HL-60/S4 (cell line): ENCODE results near the gene CARS1.

ENCODE experiments used
- in situ Hi-C: fragments of 300-500 bp; cut with MboI; formaldehyde crosslinking; loops from 2 replicates; pipeline ENCODE4 v1.14.3; 2022; ENCODE audit warnings: low sequenced_read_pairs

CARS1 gene

GRCh38 chr11:3057069-3057963, at the start of gene CARS1:
Gene CARS1 (minus strand): TSS chr11:3057423. CDS start chr11:3057367, 56 bp downstream.
- in situ Hi-C loops = no loop called here

DNA sequence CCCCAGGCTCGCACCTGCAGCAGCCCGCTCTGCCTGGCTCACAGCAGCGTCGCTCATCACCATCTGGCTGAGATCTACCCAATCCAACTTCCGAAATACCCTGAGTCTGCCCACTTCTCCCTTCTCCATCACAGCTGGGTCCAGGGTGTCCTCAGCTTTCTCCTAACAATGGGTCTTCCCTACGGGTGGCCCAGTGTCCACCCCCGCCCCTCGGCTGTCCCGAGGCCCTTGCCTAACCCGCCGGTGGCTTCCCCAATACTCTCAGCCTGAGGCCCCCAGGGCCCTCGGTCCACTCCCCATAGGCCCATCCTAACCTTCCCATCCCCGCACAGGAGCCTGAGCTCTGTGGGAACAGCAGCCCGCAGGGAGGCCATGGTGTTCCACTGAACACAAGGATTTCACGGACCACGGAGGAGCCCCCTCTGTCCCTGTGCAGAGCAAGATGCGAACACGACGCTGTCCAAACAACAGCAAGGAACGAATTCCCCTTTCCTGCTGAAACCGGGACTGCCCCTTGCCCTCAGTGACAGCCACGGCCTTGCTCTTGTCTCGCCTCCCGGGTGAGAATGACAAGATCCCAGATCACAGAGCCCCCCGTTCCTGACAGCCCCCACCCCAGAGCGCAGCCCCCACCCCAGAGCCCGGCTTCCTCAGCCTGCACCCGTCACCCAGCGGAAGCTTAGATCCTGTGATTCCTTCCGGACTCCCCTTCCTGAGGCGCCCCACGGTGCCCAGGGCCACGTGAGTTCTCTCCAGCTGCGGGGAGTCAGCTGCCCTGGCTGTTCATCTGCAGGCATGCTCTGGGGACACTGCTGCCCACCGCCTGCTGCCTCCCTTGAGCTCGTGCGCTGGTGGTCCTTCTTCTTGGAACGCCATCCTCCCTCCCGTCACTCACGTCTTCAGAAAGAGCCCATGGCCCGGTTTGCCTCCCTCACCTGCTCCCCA, 48.8 kb upstream of the CARS1 start:
- in situ Hi-C loops = no loop called here

DNA sequence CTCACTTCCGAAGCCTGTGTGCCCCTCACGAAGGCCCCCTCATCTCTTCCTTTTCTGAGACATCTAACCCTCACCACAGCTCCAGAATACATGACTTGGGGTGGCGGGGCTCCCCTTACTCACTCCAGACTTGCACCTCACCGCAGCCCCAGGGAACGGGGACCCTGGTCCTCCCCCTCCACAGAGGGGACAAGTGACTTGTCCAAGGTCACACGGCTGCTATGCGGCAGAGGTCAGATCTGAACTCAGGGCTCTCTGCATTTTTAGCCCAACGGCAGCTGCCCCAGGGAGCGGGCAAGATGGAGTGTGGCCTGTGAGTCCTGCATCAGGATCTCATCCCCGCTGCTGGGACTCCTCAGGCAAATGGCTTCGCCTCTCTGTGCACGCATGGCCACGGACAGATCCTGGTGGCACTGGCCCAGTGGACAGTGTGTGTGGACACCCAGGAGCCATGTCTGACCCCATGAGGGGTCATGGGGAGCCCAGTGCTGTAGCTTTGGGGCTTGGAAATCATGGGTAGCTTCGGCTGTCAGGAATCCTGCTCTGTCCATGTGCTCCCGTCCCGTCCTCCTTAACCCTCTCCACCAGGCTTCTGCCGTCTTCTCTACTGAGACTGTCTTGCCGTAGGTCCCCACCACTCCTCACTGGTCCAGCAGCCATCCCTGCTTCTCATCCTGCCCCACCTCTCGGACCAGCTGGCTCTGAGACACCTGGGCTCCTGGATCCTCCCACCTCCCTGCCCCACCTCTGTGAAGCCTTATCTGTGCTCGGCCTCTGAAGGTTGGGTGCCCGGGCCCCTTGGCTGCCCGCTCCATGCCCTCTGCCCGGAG, 48.0 kb upstream of the CARS1 start:
- in situ Hi-C loops = no loop called here

- in situ Hi-C loops = no loop called here
Measured at GRCh38 chr11:3104051-3104714, 47.0 kb upstream of the CARS1 start.

DNA sequence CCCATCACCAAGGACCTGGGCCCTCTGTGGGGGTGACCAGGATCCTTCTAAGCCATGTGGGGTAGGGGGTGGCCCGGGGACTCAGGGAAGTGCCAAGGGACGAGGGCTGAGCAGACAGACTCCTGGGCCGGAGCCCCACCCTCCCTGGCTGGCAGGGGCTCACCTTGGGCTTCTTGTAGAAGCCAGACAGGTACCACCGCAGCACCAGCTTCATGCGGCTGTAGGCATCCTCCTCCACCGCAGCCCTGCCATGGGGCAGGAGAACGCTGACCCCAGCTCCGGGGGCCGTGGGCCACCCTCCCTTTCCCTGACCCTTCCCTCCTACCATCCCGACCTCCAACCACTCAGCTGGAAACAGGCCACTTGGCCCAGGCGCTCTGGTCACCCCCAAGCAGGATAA, 45.9 kb upstream of the CARS1 start:
- in situ Hi-C loops = no loop called here

GRCh38 chr11:3102641-3102921, 45.4 kb upstream of the CARS1 start:
- in situ Hi-C loops = no loop called here

- in situ Hi-C loops = no loop called here
Measured at GRCh38 chr11:3101921-3102640, 44.9 kb upstream of the CARS1 start.

- in situ Hi-C loops = loop anchor here (10.0 kb wide), 1 partner anchor 64 kb away; no protein-coding TSS in a partner anchor
Measured at GRCh38 chr11:3099178-3099577, 42.0 kb upstream of the CARS1 start.

DNA sequence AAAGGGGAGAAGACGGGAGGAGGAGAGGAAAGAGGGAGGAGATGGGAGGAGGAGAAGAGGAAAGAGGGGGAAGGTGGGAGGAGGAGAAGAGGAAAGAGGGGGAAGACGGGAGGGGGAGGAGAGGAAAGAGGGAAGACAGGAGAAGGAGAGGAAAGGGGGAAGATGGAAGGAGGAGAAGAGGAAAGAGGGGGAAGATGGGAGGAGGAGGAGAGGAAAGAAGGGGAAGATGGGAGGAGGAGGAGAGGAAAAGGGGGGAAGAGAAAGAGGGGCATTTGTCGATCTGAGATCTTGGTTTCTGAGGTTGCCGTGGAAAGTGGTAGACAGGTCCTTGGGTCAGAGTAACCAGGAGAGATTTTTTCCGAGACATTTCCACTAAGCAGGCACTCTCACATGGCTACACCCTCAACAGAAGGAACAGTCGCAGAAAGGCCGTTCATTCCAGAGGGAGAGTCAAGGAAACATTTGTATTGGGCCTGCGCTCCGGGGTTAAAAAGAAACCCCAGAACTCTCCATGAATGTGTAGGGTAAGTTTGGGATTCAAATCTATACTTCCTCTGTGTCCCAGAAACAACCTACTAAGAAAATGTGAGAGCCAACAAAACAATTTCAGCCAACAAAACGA, 39.8 kb upstream of the CARS1 start:
- in situ Hi-C loops = loop anchor here (10.0 kb wide), 1 partner anchor 62 kb away; no protein-coding TSS in a partner anchor

- in situ Hi-C loops = loop anchor here (10.0 kb wide), 1 partner anchor 61 kb away; no protein-coding TSS in a partner anchor
Measured at GRCh38 chr11:3095712-3096361, 38.6 kb upstream of the CARS1 start.

DNA sequence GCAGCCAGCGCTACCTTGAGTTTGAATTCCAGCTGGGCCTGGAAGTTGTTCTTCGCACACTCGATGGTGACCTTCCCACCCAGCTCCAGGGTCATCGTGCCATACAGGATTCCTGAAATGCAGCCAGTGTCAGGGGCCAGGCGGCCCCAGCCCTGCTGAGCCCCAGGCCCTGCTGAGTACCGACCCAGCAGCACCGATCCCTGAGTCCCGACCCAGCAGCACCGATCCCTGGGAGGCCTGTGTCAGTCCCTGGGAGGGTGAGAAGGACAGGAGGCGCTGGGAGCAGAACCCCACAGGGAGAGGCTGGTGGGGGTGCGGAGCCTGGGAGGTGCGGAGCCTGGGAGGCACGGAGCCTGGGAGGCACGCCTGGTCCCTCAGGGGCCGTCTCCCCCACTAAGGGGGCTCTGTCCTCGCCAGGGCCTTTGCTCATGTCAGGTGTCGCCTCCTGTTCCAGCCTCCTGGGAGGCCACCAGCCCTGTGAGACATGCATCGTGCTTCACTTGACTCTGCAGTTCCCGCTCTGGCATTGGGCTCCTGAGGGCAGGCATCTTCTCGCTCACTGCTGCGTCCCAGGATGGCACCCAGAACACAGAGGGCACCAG, 37.1 kb upstream of the CARS1 start:
- in situ Hi-C loops = loop anchor here (10.0 kb wide), 1 partner anchor 60 kb away; no protein-coding TSS in a partner anchor

DNA sequence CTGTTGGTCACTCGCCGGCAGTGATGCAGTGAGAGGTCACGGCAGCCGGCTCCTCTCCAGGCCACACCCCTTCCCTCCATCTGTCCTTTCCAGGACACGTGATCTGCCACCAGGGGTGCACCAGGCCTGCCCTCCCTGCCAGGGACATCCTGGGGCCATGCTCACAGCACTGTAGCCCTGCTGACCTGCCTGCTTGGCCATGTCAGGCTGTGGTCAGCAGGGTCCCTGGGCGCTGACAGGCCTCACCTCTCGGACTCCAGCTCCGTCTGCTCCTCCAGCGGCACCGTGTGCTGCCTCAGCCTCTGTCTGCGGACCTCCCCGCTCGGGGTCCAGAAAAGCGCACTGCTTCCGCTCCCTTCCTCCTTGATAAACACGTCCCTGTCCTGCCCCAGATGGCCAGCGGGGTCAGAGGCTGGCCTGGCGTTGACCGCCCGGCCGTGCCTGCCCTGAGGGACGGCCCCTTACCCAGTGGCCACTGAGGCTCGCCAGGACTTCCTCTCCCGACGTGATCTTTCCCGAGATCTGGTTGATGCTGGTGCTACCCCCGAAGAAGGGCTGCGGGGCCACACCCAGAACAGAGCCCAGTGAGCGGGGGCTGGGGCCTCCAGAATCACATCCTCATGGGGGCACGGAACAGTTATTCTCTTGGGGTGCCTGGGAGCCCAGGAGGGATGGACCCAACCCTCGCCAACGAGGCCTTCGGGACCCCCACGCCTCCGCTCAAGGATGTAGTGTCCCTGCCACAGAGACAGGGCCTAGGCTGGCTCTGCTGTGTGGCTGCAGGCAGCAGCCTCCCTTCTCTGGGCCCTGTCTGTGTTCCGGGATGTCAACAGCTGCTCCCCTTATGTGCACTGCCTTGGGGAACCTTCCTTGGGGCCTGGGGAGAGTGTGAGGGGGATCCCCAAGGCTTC, 36.3 kb upstream of the CARS1 start:
- in situ Hi-C loops = loop anchor here (10.0 kb wide), 1 partner anchor 59 kb away; no protein-coding TSS in a partner anchor

DNA sequence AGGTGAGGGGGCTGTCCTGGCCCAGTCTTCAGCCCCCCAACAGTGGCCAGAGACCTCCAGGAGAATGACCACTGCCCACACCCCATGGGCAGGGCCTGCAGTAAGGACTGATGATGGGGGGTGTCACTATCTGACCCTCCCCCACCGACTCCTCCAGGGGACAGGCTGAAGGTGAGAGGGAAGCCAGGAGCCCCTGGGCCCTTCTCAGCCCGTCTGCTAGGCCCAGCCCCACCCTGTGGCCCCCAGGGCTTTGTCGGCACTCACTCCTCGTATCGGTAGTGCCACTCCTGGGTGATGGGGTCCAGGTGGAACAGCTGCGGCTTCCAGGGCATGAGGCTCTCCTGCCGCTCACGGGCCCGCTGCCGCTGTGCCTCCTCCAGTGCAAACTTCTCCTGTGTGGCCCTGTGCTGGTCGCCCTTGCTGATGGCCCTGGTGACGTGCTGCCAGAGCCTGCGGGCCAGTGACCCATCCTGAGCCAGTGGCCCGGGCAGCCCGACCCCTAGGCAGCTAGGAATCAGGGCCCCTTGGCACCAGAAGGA, 35.4 kb upstream of the CARS1 start:
- in situ Hi-C loops = loop anchor here (10.0 kb wide), 1 partner anchor 58 kb away; no protein-coding TSS in a partner anchor

GRCh38 chr11:3091846-3092602, 34.8 kb upstream of the CARS1 start:
- in situ Hi-C loops = loop anchor here (10.0 kb wide), 1 partner anchor 57 kb away; no protein-coding TSS in a partner anchor

DNA sequence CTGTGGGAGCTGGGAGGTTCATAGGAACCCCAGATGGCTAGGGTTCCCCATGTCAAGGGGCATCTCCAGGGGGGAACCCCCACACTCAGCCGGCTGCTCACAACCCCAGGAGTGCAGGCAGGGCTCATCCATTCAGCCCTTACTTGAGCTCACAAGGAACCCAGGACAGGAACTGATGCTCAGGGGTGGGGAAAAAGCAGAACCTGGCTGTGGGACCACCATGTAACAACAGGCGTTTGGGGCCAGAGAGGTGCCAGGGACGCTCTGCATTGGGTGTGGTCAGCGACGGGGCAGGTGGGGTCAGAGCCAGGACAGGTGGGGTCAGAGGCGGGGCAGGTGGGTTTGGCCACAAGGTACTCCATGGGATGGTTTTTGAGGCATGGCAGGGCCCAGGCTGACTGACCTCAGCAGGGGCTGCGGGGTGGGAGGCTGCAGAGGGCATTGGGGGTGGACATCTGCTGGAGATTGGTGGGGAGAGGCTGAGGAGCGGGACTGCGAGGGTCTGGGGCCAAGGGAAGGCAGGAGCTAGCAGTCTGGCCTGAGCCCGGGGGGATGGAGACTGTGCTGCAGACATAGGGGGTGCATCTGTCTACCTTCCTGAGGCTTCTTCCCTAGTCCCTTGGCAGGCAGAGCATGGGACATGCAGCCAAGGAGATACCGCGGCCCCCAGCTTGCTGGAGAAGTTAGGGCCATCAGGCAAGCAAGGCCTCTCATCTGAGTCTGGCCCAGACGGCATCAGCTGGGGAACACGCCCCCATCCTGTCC, 34.0 kb upstream of the CARS1 start:
- in situ Hi-C loops = loop anchor here (10.0 kb wide), 1 partner anchor 56 kb away; no protein-coding TSS in a partner anchor
